Thyroid gland (tissue), 4 donors: Measurements from ENCODE around the gene AMOTL2. TPM values are rescaled to one million over a fixed set of nuclear protein-coding genes. Genes with fewer than 3 reads are reported as not detected.
A peak's percentile ranks its signal among the peaks of the same experiment; 100 is the strongest.

Source experiments
- DNase-seq, 2 donors: peaks; one replicate each; pipeline ENCODE4 v3.0.0-alpha.2; 2019
- H3K27ac ChIP-seq, 3 donors: fragments of 200-600 bp; sonication (generic); 1 replicate in 2 of 3; 2 replicates in 1 of 3; pipeline ENCODE4 v1.5.1; 2016 to 2019; ENCODE audit warnings: mild to moderate bottlenecking in 1 of 3, moderate library complexity in 1 of 3
- H3K27me3 ChIP-seq: fragments of 200-600 bp; sonication (generic); one replicate; pipeline ENCODE4 v1.5.1; 2019
- H3K36me3 ChIP-seq, 2 donors: fragments of 200-600 bp; sonication (generic); one replicate each; pipeline ENCODE4 v1.5.1; 2016 to 2019
- H3K4me1 ChIP-seq, 2 donors: fragments of 200-600 bp; sonication (generic); one replicate each; pipeline ENCODE4 v1.5.1; 2017 to 2019
- H3K4me3 ChIP-seq, 3 donors: fragments of 200-600 bp; sonication (generic); replicated peaks in 1 of 3; 1 replicate in 2 of 3; 2 replicates in 1 of 3; pipeline ENCODE4 v1.5.1; 2016; ENCODE audit warnings: mild to moderate bottlenecking in 1 of 3
- H3K9me3 ChIP-seq: fragments of 200-600 bp; sonication (generic); one replicate; pipeline ENCODE4 v1.5.1; 2017
- CTCF ChIP-seq, 6 experiments: fragments of 200-600 bp in 3 of 6; fragments of 450-650 bp in 3 of 6; sonication (generic) in 3 of 6; IDR thresholded peaks; one replicate each; pipeline ENCODE4 v1.5.1; 2016 to 2019; ENCODE audit warnings: antibody characterized with exemption in 6 of 6, mild to moderate bottlenecking in 2 of 6, inconsistent platforms in 1 of 6, moderate library complexity in 1 of 6
- POLR2A ChIP-seq, 2 donors: fragments of 450-650 bp; IDR thresholded peaks; one replicate each; pipeline ENCODE4 v1.6.1; 2017; ENCODE audit warnings: antibody characterized with exemption in 2 of 2, mild to moderate bottlenecking in 2 of 2, moderate library complexity in 1 of 2
- WGBS, 2 donors: methylation state at CpG; one replicate each; pipeline ENCODE4 v1.1.5; 2017; 5-methylcytosine and 5-hydroxymethylcytosine counted together
- intact Hi-C: fragments of 100-400 bp; cut with DNase I; formaldehyde crosslinking; loops from one replicate; pipeline ENCODE4 v1.15.1; 2023
- total RNA-seq, 4 donors: library from RNA; depleted of rRNA; stranded (reverse); fragments of >200 nt; gene quantifications; one replicate each; pipeline ENCODE4 v1.2.3, GENCODE V29; 2016

Gene AMOTL2
- total RNA-seq, 4 donors from 2014 or later = 76.0 to 149 (median 117) TPM

- H3K27ac ChIP-seq = no peak overlapping the region
- no peak for TF ChIP-seq CTCF (IDR thresholded peaks at IDR 0.05)
- no peak for TF ChIP-seq POLR2A (IDR thresholded peaks at IDR 0.05)
- H3K9me3 ChIP-seq = no peaks in the 10 kb centered on the region
- H3K27me3 ChIP-seq = no peaks in the 10 kb centered on the region
- H3K4me1 ChIP-seq = peaks cover 10 to 41% of the 10 kb centered on the region in 2 donors
- intact Hi-C loops = no loop called here
- no peaks in the 10 kb centered on the region for H3K36me3 ChIP-seq
- DNase-seq = no peak
- 90 to 100% methylated on average over 2 of the region's 2 CpGs for WGBS, 2 donors
- no peak overlapping the region for H3K4me3 ChIP-seq
Observed at GRCh38 chr3:134338201-134338512, 36.1 kb downstream of the AMOTL2 start.

- Histone ChIP-seq H3K36me3 (no peaks in the 10 kb centered on the region), H3K27me3 (no peaks in the 10 kb centered on the region), H3K9me3 (no peaks in the 10 kb centered on the region), H3K27ac (no peak overlapping the region), H3K4me1 (peaks cover 10 to 41% of the 10 kb centered on the region in 2 donors), H3K4me3 (no peak overlapping the region)
- WGBS, 2 donors = 94 to 95% methylated on average over 3 of the region's 3 CpGs
- DNase-seq = peak in 1 of 2 donors; percentile 1
- intact Hi-C loops = no loop called here
- TF ChIP-seq POLR2A (IDR thresholded peaks at IDR 0.05) (no peak), CTCF (IDR thresholded peaks at IDR 0.05) (no peak)
Observed at GRCh38 chr3:134337511-134338200, 36.6 kb downstream of the AMOTL2 start.

- no peak for TF ChIP-seq CTCF (IDR thresholded peaks at IDR 0.05)
- TF ChIP-seq POLR2A (IDR thresholded peaks at IDR 0.05) = no peak
- intact Hi-C loops = no loop called here
- no peak overlapping the region for H3K27ac ChIP-seq
- H3K4me1 ChIP-seq = peaks cover 11 to 44% of the 10 kb centered on the region in 2 donors
- 95 to 100% methylated on average over 5 to 8 of the region's 8 CpGs for WGBS, 2 donors
- no peaks in the 10 kb centered on the region for H3K36me3 ChIP-seq
- no peaks in the 10 kb centered on the region for H3K9me3 ChIP-seq
- peak in 1 of 2 donors; percentile 1 for DNase-seq
- no peak overlapping the region for H3K4me3 ChIP-seq
- no peaks in the 10 kb centered on the region for H3K27me3 ChIP-seq
Observed at GRCh38 chr3:134337071-134337482, 37.2 kb downstream of the AMOTL2 start.

- Histone ChIP-seq H3K4me3 (no peak overlapping the region), H3K9me3 (no peaks in the 10 kb centered on the region), H3K27me3 (no peaks in the 10 kb centered on the region), H3K4me1 (peaks cover 16 to 49% of the 10 kb centered on the region in 2 donors), H3K36me3 (no peaks in the 10 kb centered on the region), H3K27ac (no peak overlapping the region)
- no peak for DNase-seq
- intact Hi-C loops = no loop called here
- no peak for TF ChIP-seq CTCF (IDR thresholded peaks at IDR 0.05)
- no peak for TF ChIP-seq POLR2A (IDR thresholded peaks at IDR 0.05)
- WGBS, 2 donors = 79 to 95% methylated on average over 6 of the region's 6 CpGs
Observed at GRCh38 chr3:134336587-134336986, 37.7 kb downstream of the AMOTL2 start.

- WGBS, 2 donors = 54 to 55% methylated on average over 2 of the region's 2 CpGs
- Histone ChIP-seq H3K9me3 (no peaks in the 10 kb centered on the region), H3K4me3 (no peak overlapping the region), H3K27ac (peak overlapping the region in 1 of 3 donors; percentile 63), H3K27me3 (no peaks in the 10 kb centered on the region), H3K4me1 (peaks cover 21 to 46% of the 10 kb centered on the region in 2 donors), H3K36me3 (no peaks in the 10 kb centered on the region)
- intact Hi-C loops = no loop called here
- DNase-seq = peak in 1 of 2 donors; percentile 1
- no peak for TF ChIP-seq CTCF (IDR thresholded peaks at IDR 0.05)
- TF ChIP-seq POLR2A (IDR thresholded peaks at IDR 0.05) = no peak
Observed at GRCh38 chr3:134334901-134335280, 39.4 kb downstream of the AMOTL2 start.
